IMR-90 (cell line): Measurements from ENCODE around the gene GPATCH2L. TPM values are rescaled to one million over a fixed set of nuclear protein-coding genes. Genes with fewer than 3 reads are reported as not detected.

Experiments used
- polyA plus RNA-seq, 3 experiments: library from polyadenylated mRNA; depleted of rRNA; stranded (reverse); fragments of >200 nt; gene quantifications; 2 replicates each; pipeline ENCODE4 v1.2.3, GENCODE V29; 2012; ENCODE audit warnings: low replicate concordance in 1 of 3
- total RNA-seq: library from RNA; depleted of rRNA; stranded (reverse); fragments of >200 nt; gene quantifications from 2 replicates; pipeline ENCODE4 v1.2.3, GENCODE V29; 2012
- TF ChIP-seq, protein P1 (sequence below): conservative IDR thresholded peaks from 2 replicates; pipeline ENCODE4 v1.5.1; 2012; ENCODE audit warnings: mild to moderate bottlenecking, low read depth, low read length, improper control_type of control experiment

GPATCH2L gene
- total and polyA plus RNA-seq, 2 of the 4 experiments (the other 2 are of a cell fraction), result 15.6 to 51.4 TPM

DNA sequence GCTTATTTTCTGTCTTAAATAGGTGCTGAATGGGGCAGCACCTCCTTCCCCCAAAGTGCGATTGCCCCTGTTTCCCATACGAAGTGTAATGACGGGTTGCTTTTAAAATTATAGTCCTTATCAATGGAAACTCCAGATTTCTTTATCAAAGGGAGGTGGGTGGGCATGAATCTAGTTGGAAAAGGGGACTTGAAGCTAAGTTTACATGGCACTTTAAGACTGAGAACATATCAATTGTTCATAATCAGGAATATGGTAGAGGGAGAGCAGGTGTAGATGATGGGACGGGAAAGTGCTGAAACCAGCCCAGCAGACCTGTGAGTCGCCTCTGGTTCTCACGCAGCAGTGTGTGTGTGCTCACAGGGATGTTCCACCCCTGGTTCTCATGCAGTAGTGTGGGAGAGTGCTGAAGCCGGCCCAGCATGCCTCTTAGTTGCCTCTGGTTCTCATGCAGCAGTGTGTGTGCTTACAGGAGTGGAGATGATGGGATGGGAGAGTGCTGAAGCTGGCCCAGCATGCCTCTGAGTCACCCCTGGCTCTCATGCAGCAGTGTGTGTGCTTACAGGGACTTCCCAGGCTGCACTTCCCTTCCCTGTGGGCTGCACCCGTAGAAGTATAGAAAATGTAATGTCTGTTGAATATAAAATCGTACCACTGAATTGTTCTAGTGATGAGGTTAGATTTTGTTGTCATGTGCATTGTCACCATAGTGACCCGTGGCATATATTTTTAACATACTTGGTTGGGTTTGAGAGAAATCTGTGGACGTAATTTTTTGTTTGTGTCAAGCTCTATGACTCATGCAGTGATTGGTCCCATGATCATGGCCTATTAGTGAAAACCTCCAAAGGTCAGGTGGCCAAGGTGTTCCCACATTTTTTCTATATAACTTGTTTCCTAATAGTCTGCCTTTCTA is 51.6 kb downstream of the GPATCH2L start (continued):
- TF ChIP-seq, protein P1, sequence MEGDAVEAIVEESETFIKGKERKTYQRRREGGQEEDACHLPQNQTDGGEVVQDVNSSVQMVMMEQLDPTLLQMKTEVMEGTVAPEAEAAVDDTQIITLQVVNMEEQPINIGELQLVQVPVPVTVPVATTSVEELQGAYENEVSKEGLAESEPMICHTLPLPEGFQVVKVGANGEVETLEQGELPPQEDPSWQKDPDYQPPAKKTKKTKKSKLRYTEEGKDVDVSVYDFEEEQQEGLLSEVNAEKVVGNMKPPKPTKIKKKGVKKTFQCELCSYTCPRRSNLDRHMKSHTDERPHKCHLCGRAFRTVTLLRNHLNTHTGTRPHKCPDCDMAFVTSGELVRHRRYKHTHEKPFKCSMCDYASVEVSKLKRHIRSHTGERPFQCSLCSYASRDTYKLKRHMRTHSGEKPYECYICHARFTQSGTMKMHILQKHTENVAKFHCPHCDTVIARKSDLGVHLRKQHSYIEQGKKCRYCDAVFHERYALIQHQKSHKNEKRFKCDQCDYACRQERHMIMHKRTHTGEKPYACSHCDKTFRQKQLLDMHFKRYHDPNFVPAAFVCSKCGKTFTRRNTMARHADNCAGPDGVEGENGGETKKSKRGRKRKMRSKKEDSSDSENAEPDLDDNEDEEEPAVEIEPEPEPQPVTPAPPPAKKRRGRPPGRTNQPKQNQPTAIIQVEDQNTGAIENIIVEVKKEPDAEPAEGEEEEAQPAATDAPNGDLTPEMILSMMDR, result no peak
